ENCODE results near the gene PDXK.
A peak's percentile ranks its signal among the peaks of the same experiment; 100 is the strongest.
"Not testable (repeated sequence)": the region's sequence is repeated elsewhere in the genome, so short reads cannot be mapped to it uniquely, and the experiment has no call there.

The PDXK gene
- 80.1 to 112 reads per million in 2 experiments for total RNA-seq

- peak; percentile 66 for DNase-seq (ENCODE audit: low read depth)
Measured at GRCh38 chr21:43718872-43719747, at the start of gene PDXK. TSS of gene PDXK (plus strand) at chr21:43719129. CDS start at chr21:43719295, 166 bp downstream.

- no peak for DNase-seq (ENCODE audit: low read depth)
Measured at GRCh38 chr21:43669828-43670605, 48.9 kb upstream of the PDXK start.

GRCh38 chr21:43675871-43676270, 43.1 kb upstream of the PDXK start:
- DNase-seq (ENCODE audit: low read depth) = no peak

GRCh38 chr21:43676391-43676790, 42.5 kb upstream of the PDXK start:
- DNase-seq (ENCODE audit: low read depth) = no peak

GRCh38 chr21:43679951-43680350, 39.0 kb upstream of the PDXK start:
- DNase-seq (ENCODE audit: low read depth) = no peak

GRCh38 chr21:43680421-43680820, 38.5 kb upstream of the PDXK start:
- not testable (repeated sequence) for DNase-seq (ENCODE audit: low read depth)

- DNase-seq (ENCODE audit: low read depth) = no peak
Measured at GRCh38 chr21:43681650-43682049, 37.3 kb upstream of the PDXK start.

- no peak for DNase-seq (ENCODE audit: low read depth)
Measured at GRCh38 chr21:43684424-43684823, 34.5 kb upstream of the PDXK start.

- DNase-seq (ENCODE audit: low read depth) = no peak
Measured at GRCh38 chr21:43686811-43687565, 31.9 kb upstream of the PDXK start.

GRCh38 chr21:43687566-43688399, 31.1 kb upstream of the PDXK start:
- DNase-seq (ENCODE audit: low read depth) = no peak

- DNase-seq (ENCODE audit: low read depth) = no peak
Measured at GRCh38 chr21:43688906-43689305, 30.0 kb upstream of the PDXK start.

- no peak for DNase-seq (ENCODE audit: low read depth)
Measured at GRCh38 chr21:43689556-43690337, 29.2 kb upstream of the PDXK start.

- no peak for DNase-seq (ENCODE audit: low read depth)
Measured at GRCh38 chr21:43690346-43690745, 28.6 kb upstream of the PDXK start.

- DNase-seq (ENCODE audit: low read depth) = no peak
Measured at GRCh38 chr21:43691086-43691795, 27.7 kb upstream of the PDXK start.

GRCh38 chr21:43691801-43692200, 27.1 kb upstream of the PDXK start:
- DNase-seq (ENCODE audit: low read depth) = no peak

- no peak for DNase-seq (ENCODE audit: low read depth)
Measured at GRCh38 chr21:43692949-43693348, 26.0 kb upstream of the PDXK start.

GRCh38 chr21:43693981-43694380, 24.9 kb upstream of the PDXK start:
- DNase-seq (ENCODE audit: low read depth) = no peak

- DNase-seq (ENCODE audit: low read depth) = no peak
Measured at GRCh38 chr21:43694437-43695079, 24.4 kb upstream of the PDXK start.

- DNase-seq (ENCODE audit: low read depth) = no peak
Measured at GRCh38 chr21:43696214-43696613, 22.7 kb upstream of the PDXK start.
